ENCODE measurements around the gene UCK1.

GRCh38 chr9:131484560-131485185, 46.4 kb downstream of the UCK1 start:
- no peak for TF ChIP-seq REST (IDR thresholded peaks at IDR 0.05)
- no peak for TF ChIP-seq HDAC2 (IDR thresholded peaks at IDR 0.05)
- no peak for TF ChIP-seq CTCF (IDR thresholded peaks at IDR 0.05)
- TF ChIP-seq, protein P1, sequence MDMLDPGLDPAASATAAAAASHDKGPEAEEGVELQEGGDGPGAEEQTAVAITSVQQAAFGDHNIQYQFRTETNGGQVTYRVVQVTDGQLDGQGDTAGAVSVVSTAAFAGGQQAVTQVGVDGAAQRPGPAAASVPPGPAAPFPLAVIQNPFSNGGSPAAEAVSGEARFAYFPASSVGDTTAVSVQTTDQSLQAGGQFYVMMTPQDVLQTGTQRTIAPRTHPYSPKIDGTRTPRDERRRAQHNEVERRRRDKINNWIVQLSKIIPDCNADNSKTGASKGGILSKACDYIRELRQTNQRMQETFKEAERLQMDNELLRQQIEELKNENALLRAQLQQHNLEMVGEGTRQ (IDR thresholded peaks at IDR 0.05) = no peak
- TF ChIP-seq, protein P2, sequence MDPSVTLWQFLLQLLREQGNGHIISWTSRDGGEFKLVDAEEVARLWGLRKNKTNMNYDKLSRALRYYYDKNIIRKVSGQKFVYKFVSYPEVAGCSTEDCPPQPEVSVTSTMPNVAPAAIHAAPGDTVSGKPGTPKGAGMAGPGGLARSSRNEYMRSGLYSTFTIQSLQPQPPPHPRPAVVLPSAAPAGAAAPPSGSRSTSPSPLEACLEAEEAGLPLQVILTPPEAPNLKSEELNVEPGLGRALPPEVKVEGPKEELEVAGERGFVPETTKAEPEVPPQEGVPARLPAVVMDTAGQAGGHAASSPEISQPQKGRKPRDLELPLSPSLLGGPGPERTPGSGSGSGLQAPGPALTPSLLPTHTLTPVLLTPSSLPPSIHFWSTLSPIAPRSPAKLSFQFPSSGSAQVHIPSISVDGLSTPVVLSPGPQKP (IDR thresholded peaks at IDR 0.05; ENCODE audit: low read depth, low read length) = no peak
- TF ChIP-seq KDM1A (IDR thresholded peaks at IDR 0.05; ENCODE audit: low read depth) = no peak
- no peak for TF ChIP-seq CBX8 (IDR thresholded peaks at IDR 0.05)
- no peak for TF ChIP-seq NR3C1 (IDR thresholded peaks at IDR 0.05)
- no peak for TF ChIP-seq BHLHE40 (IDR thresholded peaks at IDR 0.05; ENCODE audit: low read depth, low read length)
- TF ChIP-seq FOXS1 (CRISPR knock-in tag; IDR thresholded peaks at IDR 0.05) = no peak
- TF ChIP-seq EP300 (IDR thresholded peaks at IDR 0.05) = no peak
- TF ChIP-seq RNF2 (IDR thresholded peaks at IDR 0.05; ENCODE audit: borderline replicate concordance, low read depth) = no peak
- TF ChIP-seq POLR2A (IDR thresholded peaks at IDR 0.05; ENCODE audit: low read length) = no peak
